SW 1271 (cell line): ENCODE results near the gene AVEN.

Source experiments
- DNase-seq, 2 experiments: peaks; one replicate each; lab custom pipeline; 2025; lab: John Stamatoyannopoulos, UW

The AVEN gene

GRCh38 chr15:33912326-33912725 is 126.7 kb downstream of the AVEN start:
- no peak for DNase-seq

- DNase-seq: no peak
Observed at GRCh38 chr15:33910741-33911140, 128.3 kb downstream of the AVEN start.

- no peak for DNase-seq
Observed at GRCh38 chr15:33908406-33908805, 130.6 kb downstream of the AVEN start.

GRCh38 chr15:33907326-33907725 is 131.7 kb downstream of the AVEN start:
- DNase-seq: no peak

GRCh38 chr15:33903661-33904060 is 135.3 kb downstream of the AVEN start:
- no peak for DNase-seq

- no peak for DNase-seq
Observed at GRCh38 chr15:33902043-33902442, 137.0 kb downstream of the AVEN start.

- no peak for DNase-seq
Observed at GRCh38 chr15:33894193-33894592, 144.8 kb downstream of the AVEN start.

- no peak for DNase-seq
Observed at GRCh38 chr15:33888176-33888575, 150.8 kb downstream of the AVEN start.

- DNase-seq: no peak
Observed at GRCh38 chr15:33882921-33883320, 156.1 kb downstream of the AVEN start.

- DNase-seq: no peak
Observed at GRCh38 chr15:33874156-33874555, 164.8 kb downstream of the AVEN start.

GRCh38 chr15:33872416-33873106 is 166.4 kb downstream of the AVEN start:
- no peak for DNase-seq

- DNase-seq: no peak
Observed at GRCh38 chr15:33871980-33872379, 167.0 kb downstream of the AVEN start.

- no peak for DNase-seq
Observed at GRCh38 chr15:33866101-33866737, 172.8 kb downstream of the AVEN start.

- DNase-seq: no peak
Observed at GRCh38 chr15:33865416-33865815, 173.6 kb downstream of the AVEN start.

GRCh38 chr15:33864360-33865075 is 174.5 kb downstream of the AVEN start:
- DNase-seq: no peak

- peak in 1 of 2 experiments; percentile 2 for DNase-seq
Observed at GRCh38 chr15:33860754-33861153, 178.2 kb downstream of the AVEN start.

- no peak for DNase-seq
Observed at GRCh38 chr15:33859992-33860545, 178.9 kb downstream of the AVEN start.

- no peak for DNase-seq
Observed at GRCh38 chr15:33858836-33859235, 180.2 kb downstream of the AVEN start.

GRCh38 chr15:33857726-33858125 is 181.3 kb downstream of the AVEN start:
- no peak for DNase-seq

GRCh38 chr15:33852570-33852969 is 186.4 kb downstream of the AVEN start:
- no peak for DNase-seq

- no peak for DNase-seq
Observed at GRCh38 chr15:33852094-33852493, 186.9 kb downstream of the AVEN start.

GRCh38 chr15:33851079-33851478 is 187.9 kb downstream of the AVEN start:
- DNase-seq: no peak

GRCh38 chr15:33848011-33848410 is 191.0 kb downstream of the AVEN start:
- DNase-seq: no peak
